SK-N-SH (cell line): ENCODE results near the gene PLAC1. TPM values are rescaled to one million over a fixed set of nuclear protein-coding genes. Genes with fewer than 3 reads are reported as not detected.
A peak's percentile ranks its signal among the peaks of the same experiment; 100 is the strongest.

Experiments
- CTCF ChIA-PET: fragments of 300-600, 350-600 bp; formaldehyde crosslinking; extraction: SDS; loops from one replicate; lab custom pipeline; 2021; lab: Yijun Ruan, JAX
- POLR2A ChIA-PET: fragments of 350-600 bp; sonication (Branson Sonifier 250); formaldehyde crosslinking; extraction: SDS; loops from one replicate; lab custom pipeline; 2020; ENCODE audit warnings: antibody characterized with exemption, inconsistent platforms; lab: Yijun Ruan, JAX
- DNase-seq: peaks from one replicate; pipeline ENCODE4 v3.0.0; 2012
- H2AFZ ChIP-seq: fragments of 200-600 bp; sonication (generic); 2 replicates; pipeline ENCODE4 v1.8.1; 2016; ENCODE audit warnings: antibody characterized with exemption, mild to moderate bottlenecking, low read depth
- H3F3A ChIP-seq: fragments of 200-600 bp; sonication (generic); replicated peaks from 2 replicates; pipeline ENCODE3; 2016; ENCODE audit warnings: antibody characterized with exemption, mild to moderate bottlenecking; ENCODE audit not compliant: insufficient read depth
- H3K27ac ChIP-seq, 2 experiments: fragments of 200-500 bp in 1 of 2; fragments of 200-600 bp in 1 of 2; sonication (Bioruptor generic) in 1 of 2; sonication (generic), shearing (Covaris generic) in 1 of 2; 2 replicates each; pipeline versions ENCODE4 v1.5.1 to v1.6.1; 2014 to 2016; ENCODE audit warnings: low read depth in 2 of 2, inconsistent platforms in 1 of 2, low read length in 1 of 2, mild to moderate bottlenecking in 1 of 2, mixed read lengths in 1 of 2
- H3K27me3 ChIP-seq: fragments of 200-600 bp; sonication (generic), shearing (Covaris generic); 2 replicates; pipeline ENCODE4 v1.6.1; 2016; ENCODE audit warnings: mixed run types; ENCODE audit not compliant: insufficient read depth
- H3K36me3 ChIP-seq, 2 experiments: fragments of 200-500 bp in 1 of 2; fragments of 200-600 bp in 1 of 2; sonication (Bioruptor generic) in 1 of 2; sonication (generic) in 1 of 2; replicated peaks in 1 of 2; 2 replicates each; pipeline versions ENCODE3 to v1.5.1; 2014 to 2016; ENCODE audit warnings: low read length in 1 of 2, mild to moderate bottlenecking in 1 of 2; ENCODE audit not compliant: insufficient read depth in 2 of 2, control insufficient read depth in 1 of 2
- H3K4me1 ChIP-seq, 2 experiments: fragments of 200-500 bp in 1 of 2; fragments of 200-600 bp in 1 of 2; sonication (Bioruptor generic) in 1 of 2; sonication (generic), shearing (Covaris generic) in 1 of 2; 2 replicates each; pipeline versions ENCODE4 v1.5.1 to v1.6.1; 2014 to 2016; ENCODE audit warnings: low read depth in 1 of 2, low read length in 1 of 2, mixed run types in 1 of 2; ENCODE audit not compliant: insufficient read depth in 2 of 2, control insufficient read depth in 1 of 2
- H3K4me2 ChIP-seq: fragments of 200-600 bp; sonication (generic), shearing (Covaris generic); 2 replicates; pipeline ENCODE4 v1.6.1; 2017; ENCODE audit warnings: mixed run types
- H3K4me3 ChIP-seq, 2 experiments: fragments of 200-500 bp in 1 of 2; fragments of 200-600 bp in 1 of 2; sonication (Bioruptor generic) in 1 of 2; sonication (generic), shearing (Covaris generic) in 1 of 2; 2 replicates each; pipeline versions ENCODE4 v1.5.1 to v1.8.1; 2014 to 2016; ENCODE audit warnings: low read depth in 2 of 2, inconsistent platforms in 1 of 2, low read length in 1 of 2, mild to moderate bottlenecking in 1 of 2, mixed read lengths in 1 of 2, moderate library complexity in 1 of 2
- H3K79me2 ChIP-seq: fragments of 200-600 bp; sonication (generic); 2 replicates; pipeline ENCODE4 v1.8.1; 2017; ENCODE audit warnings: mild to moderate bottlenecking; ENCODE audit not compliant: insufficient read depth
- H3K9ac ChIP-seq: fragments of 200-600 bp; sonication (generic); 2 replicates; pipeline ENCODE4 v1.6.1; 2017; ENCODE audit warnings: mixed run types
- H3K9me2 ChIP-seq: fragments of 200-600 bp; sonication (generic); 2 replicates; pipeline ENCODE4 v1.6.1; 2017; ENCODE audit warnings: mixed run types
- H3K9me3 ChIP-seq: fragments of 200-600 bp; sonication (generic); 2 replicates; pipeline ENCODE4 v1.6.1; 2017; ENCODE audit warnings: mixed run types, mild to moderate bottlenecking, moderate library complexity
- H4K20me1 ChIP-seq: fragments of 200-600 bp; sonication (generic); 2 replicates; pipeline ENCODE4 v1.6.1; 2017; ENCODE audit warnings: mild to moderate bottlenecking, mixed run types; ENCODE audit not compliant: insufficient read depth
- CHD2 ChIP-seq: fragments of 150-350 bp; IDR thresholded peaks from 2 replicates; pipeline ENCODE4 v1.6.1; 2018; ENCODE audit warnings: low read length; ENCODE audit not compliant: partially characterized antibody
- CTCF ChIP-seq: fragments of 200-600 bp; sonication (generic); IDR thresholded peaks from 2 replicates; pipeline ENCODE4 v1.6.1; 2017; ENCODE audit warnings: antibody characterized with exemption, mild to moderate bottlenecking, moderate library complexity
- ELF1 ChIP-seq: IDR thresholded peaks from 2 replicates; pipeline ENCODE4 v1.4.0; 2012
- EP300 ChIP-seq, 2 experiments: IDR thresholded peaks; 2 replicates each; pipeline versions ENCODE4 v1.4.0 to v1.6.1; 2012; ENCODE audit warnings: borderline replicate concordance in 1 of 2, low read depth in 1 of 2, low read length in 1 of 2
- EZH2phosphoT487 ChIP-seq: fragments of 200-600 bp; sonication (generic); IDR thresholded peaks from 2 replicates; pipeline ENCODE4 v1.6.1; 2017; ENCODE audit warnings: low read depth, mixed run types, mild to moderate bottlenecking, antibody characterized with exemption, moderate library complexity, borderline replicate concordance
- FOSL2 ChIP-seq: IDR thresholded peaks from 2 replicates; pipeline ENCODE4 v1.4.0; 2012; ENCODE audit warnings: low read depth, mild to moderate bottlenecking, moderate library complexity, borderline replicate concordance
- FOXJ3 ChIP-seq: sonication (generic); formaldehyde crosslinking; IDR thresholded peaks from 2 replicates; pipeline ENCODE4 v1.5.1; 2020; ENCODE audit warnings: mild to moderate bottlenecking, missing genetic modification reagents
- FOXM1 ChIP-seq: IDR thresholded peaks from 2 replicates; pipeline ENCODE4 v1.4.0; 2012; ENCODE audit warnings: low read depth, mild to moderate bottlenecking
- JUND ChIP-seq: IDR thresholded peaks from 2 replicates; pipeline ENCODE4 v1.4.0; 2012
- MAX ChIP-seq: IDR thresholded peaks from 2 replicates; pipeline ENCODE4 v1.4.0; 2012; ENCODE audit warnings: low read depth
- MEF2A ChIP-seq: IDR thresholded peaks from 2 replicates; pipeline ENCODE4 v1.4.0; 2012; ENCODE audit warnings: low read depth, borderline replicate concordance
- MXI1 ChIP-seq: IDR thresholded peaks from 2 replicates; pipeline ENCODE4 v1.6.1; 2012; ENCODE audit warnings: mild to moderate bottlenecking, low read depth, low read length, improper control_type of control experiment
- NFIC ChIP-seq: IDR thresholded peaks from 2 replicates; pipeline ENCODE4 v1.4.0; 2012; ENCODE audit warnings: borderline replicate concordance
- NRF1 ChIP-seq: IDR thresholded peaks from 2 replicates; pipeline ENCODE4 v1.6.1; 2012; ENCODE audit warnings: low read depth, mild to moderate bottlenecking, low read length
- PBX3 ChIP-seq: IDR thresholded peaks from 2 replicates; pipeline ENCODE4; 2012
- POLR2AphosphoS5 ChIP-seq: IDR thresholded peaks from 2 replicates; pipeline ENCODE4 v1.6.1; 2012; ENCODE audit warnings: low read depth, low read length
- RFX5 ChIP-seq: IDR thresholded peaks from 2 replicates; pipeline ENCODE4 v1.6.1; 2012; ENCODE audit warnings: mild to moderate bottlenecking, improper control_type of control experiment, low read length
- RXRA ChIP-seq: IDR thresholded peaks from 2 replicates; pipeline ENCODE4 v1.4.0; 2012; ENCODE audit warnings: low read depth, mild to moderate bottlenecking, borderline replicate concordance
- SIN3A ChIP-seq: IDR thresholded peaks from 2 replicates; pipeline ENCODE4 v1.6.1; 2012; ENCODE audit warnings: low read depth, mild to moderate bottlenecking, low read length, moderate library complexity, borderline replicate concordance
- SMC3 ChIP-seq: IDR thresholded peaks from 2 replicates; pipeline ENCODE4 v1.6.1; 2012; ENCODE audit warnings: low read depth, low read length, improper control_type of control experiment
- TAF1 ChIP-seq: IDR thresholded peaks from 2 replicates; pipeline ENCODE4 v1.6.1; 2012; ENCODE audit warnings: low read depth, mild to moderate bottlenecking, low read length, moderate library complexity, borderline replicate concordance
- TCF12 ChIP-seq: IDR thresholded peaks from 2 replicates; pipeline ENCODE4 v1.4.0; 2012
- TEAD4 ChIP-seq: IDR thresholded peaks from 2 replicates; pipeline ENCODE4 v1.4.0; 2012; ENCODE audit warnings: mild to moderate bottlenecking, borderline replicate concordance; ENCODE audit not compliant: insufficient read depth
- USF1 ChIP-seq: IDR thresholded peaks from 2 replicates; pipeline ENCODE4 v1.4.0; 2012; ENCODE audit warnings: low read depth, borderline replicate concordance
- WGBS: methylation state at CpG from one replicate; pipeline ENCODE4 v1.1.6; 2017; ENCODE audit warnings: low lambda C conversion rate; 5-methylcytosine and 5-hydroxymethylcytosine counted together
- polyA plus RNA-seq, 3 experiments: library from polyadenylated mRNA; depleted of rRNA; stranded (reverse); fragments of >200 nt; gene quantifications; 2 replicates each; pipeline ENCODE4 v1.2.3, GENCODE V29; 2012
- TF ChIP-seq, protein P1 (sequence below): fragments of 150-350 bp; IDR thresholded peaks from 2 replicates; pipeline ENCODE4 v1.6.1; 2017; ENCODE audit warnings: antibody characterized with exemption, low read length, low read depth, borderline replicate concordance
- TF ChIP-seq, protein P2 (sequence below): fragments of 150-350 bp; IDR thresholded peaks from 2 replicates; pipeline ENCODE4 v1.6.1; 2016; ENCODE audit warnings: mild to moderate bottlenecking, low read depth, low read length

PLAC1 gene
- polyA plus RNA-seq, 1 of the 3 experiments (the other 2 are of a cell fraction): 50.9 TPM

DNA sequence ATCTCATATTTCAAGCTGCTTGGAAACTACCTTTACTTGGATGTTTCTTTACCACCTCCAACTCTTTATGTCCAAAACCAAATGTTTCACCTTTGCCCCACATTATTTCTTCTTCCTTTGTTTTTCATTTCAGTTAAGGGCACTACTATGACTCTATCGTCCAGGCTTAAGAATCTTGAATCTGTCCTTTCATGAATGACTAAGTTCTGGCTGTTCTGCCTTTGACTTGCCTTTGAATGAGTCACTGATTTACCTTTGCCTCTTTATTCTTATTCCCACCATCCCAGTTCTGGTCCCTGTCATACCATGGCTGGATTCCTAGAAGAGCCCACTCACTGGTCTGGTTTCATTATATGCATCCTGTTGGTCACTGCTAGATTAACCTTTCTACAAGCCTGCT, 30.6 kb upstream of the PLAC1 start:
- POLR2A ChIA-PET: no interaction called here
- DNase-seq: no peak
- CTCF ChIA-PET: no interaction called here
- Histone ChIP-seq H3K4me2 (0 out of 2 replicates have a peak overlapping the region, but pooled peaks have one; percentile 4), H3K9me3 (no peaks in the 10 kb centered on the region), H3K4me1 (peaks cover 6 to 26% of the 10 kb centered on the region in 2 experiments), H3K27ac (peak overlapping the region; percentile 88 to 89), H3K4me3 (no peak overlapping the region), H3K9ac (peak overlapping the region; percentile 20; the same call in 1 of the 2 replicates), H3K36me3 (no peaks in the 10 kb centered on the region), H3K9me2 (no peaks in the 10 kb centered on the region), H3F3A (peaks cover 25% of the 10 kb centered on the region), H4K20me1 (no peaks in the 10 kb centered on the region), H3K79me2 (no peaks in the 10 kb centered on the region), H2AFZ (no peak overlapping the region), H3K27me3 (no peaks in the 10 kb centered on the region)
- 5% methylated on average over 1 of the region's 1 CpG for WGBS
- TF ChIP-seq USF1 (no peak), NRF1 (no peak), RXRA (peak; percentile 81), MEF2A (no peak), ELF1 (no peak), EZH2phosphoT487 (no peak), MXI1 (no peak), JUND (peak; percentile 83), MAX (no peak), EP300 (IDR thresholded peaks at IDR 0.05; ENCODE audit: borderline replicate concordance in 1 of 2, low read depth in 1 of 2, low read length in 1 of 2) (peak in 1 of 2 experiments; percentile 77; a peak in 1 of 4 replicates), CTCF (no peak), FOSL2 (peak; percentile 88), TEAD4 (0 out of 2 replicates have a peak, but pooled peaks have one; percentile 26), POLR2AphosphoS5 (no peak), NFIC (peak; percentile 36; the same call in 1 of the 2 replicates), CHD2 (no peak), PBX3 (peak; percentile 64), FOXJ3 (CRISPR knock-in tag) (no peak), RFX5 (no peak), SIN3A (no peak), TCF12 (peak; percentile 80), TAF1 (no peak), SMC3 (no peak), FOXM1 (peak; percentile 67)
- TF ChIP-seq, protein P1, sequence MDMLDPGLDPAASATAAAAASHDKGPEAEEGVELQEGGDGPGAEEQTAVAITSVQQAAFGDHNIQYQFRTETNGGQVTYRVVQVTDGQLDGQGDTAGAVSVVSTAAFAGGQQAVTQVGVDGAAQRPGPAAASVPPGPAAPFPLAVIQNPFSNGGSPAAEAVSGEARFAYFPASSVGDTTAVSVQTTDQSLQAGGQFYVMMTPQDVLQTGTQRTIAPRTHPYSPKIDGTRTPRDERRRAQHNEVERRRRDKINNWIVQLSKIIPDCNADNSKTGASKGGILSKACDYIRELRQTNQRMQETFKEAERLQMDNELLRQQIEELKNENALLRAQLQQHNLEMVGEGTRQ: no peak
- TF ChIP-seq, protein P2, sequence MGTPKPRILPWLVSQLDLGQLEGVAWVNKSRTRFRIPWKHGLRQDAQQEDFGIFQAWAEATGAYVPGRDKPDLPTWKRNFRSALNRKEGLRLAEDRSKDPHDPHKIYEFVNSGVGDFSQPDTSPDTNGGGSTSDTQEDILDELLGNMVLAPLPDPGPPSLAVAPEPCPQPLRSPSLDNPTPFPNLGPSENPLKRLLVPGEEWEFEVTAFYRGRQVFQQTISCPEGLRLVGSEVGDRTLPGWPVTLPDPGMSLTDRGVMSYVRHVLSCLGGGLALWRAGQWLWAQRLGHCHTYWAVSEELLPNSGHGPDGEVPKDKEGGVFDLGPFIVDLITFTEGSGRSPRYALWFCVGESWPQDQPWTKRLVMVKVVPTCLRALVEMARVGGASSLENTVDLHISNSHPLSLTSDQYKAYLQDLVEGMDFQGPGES: no peak
